MG63 (cell line): ENCODE data around the gene COL9A3. TPM values are rescaled to one million over a fixed set of nuclear protein-coding genes. Genes with fewer than 3 reads are reported as not detected.

Experiments
- DNase-seq: peaks from one replicate; pipeline ENCODE4 v3.0.0-alpha.2; 2020
- H3K27me3 ChIP-seq: fragments of 250-450 bp; sonication (Bioruptor Pico); 2 replicates; pipeline ENCODE4 v1.5.1; 2020; ENCODE audit warnings: mild to moderate bottlenecking, moderate library complexity
- H3K36me3 ChIP-seq: fragments of 250-450 bp; sonication (Bioruptor Pico); 2 replicates; pipeline ENCODE4 v1.5.1; 2020; ENCODE audit warnings: mild to moderate bottlenecking, moderate library complexity
- H3K4me3 ChIP-seq: fragments of 250-450 bp; sonication (Bioruptor Pico); 2 replicates; pipeline ENCODE4 v1.5.1; 2020; ENCODE audit warnings: mild to moderate bottlenecking, moderate library complexity
- H3K9me3 ChIP-seq: fragments of 250-450 bp; sonication (Bioruptor Pico); 2 replicates; pipeline ENCODE4 v1.5.1; 2020; ENCODE audit warnings: mild to moderate bottlenecking, moderate library complexity
- total RNA-seq: library from RNA; depleted of rRNA; stranded (reverse); fragments of >200 nt; shearing (Covaris generic); gene quantifications from 2 replicates; pipeline ENCODE4 v1.2.3, GENCODE V29; 2014; ENCODE audit warnings: low replicate concordance; rRNA removed

COL9A3 gene
- total RNA-seq, 1 experiment from 2014 or later = 2.8 TPM

DNA sequence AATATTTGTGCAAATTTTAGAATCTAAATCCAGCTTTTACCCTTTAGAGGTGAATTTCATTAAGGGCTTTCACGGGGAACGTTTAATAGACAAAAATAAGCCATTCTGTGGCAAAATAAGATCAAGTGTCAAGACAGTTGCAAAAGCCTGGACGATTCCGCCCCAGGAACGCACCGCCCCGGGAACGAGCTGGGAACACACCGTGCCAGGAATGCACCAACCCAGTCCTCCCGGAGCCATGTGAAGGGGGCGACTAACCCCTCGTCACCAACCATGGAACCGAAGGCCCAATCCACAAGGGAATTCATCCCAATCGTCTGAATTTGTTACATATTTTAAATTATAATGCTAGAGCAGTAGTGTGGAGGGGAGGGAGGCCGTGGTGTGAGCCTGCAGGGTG lies 65.6 kb downstream of the COL9A3 start:
- H3K4me3 ChIP-seq = no peak overlapping the region
- no peak for DNase-seq

DNA sequence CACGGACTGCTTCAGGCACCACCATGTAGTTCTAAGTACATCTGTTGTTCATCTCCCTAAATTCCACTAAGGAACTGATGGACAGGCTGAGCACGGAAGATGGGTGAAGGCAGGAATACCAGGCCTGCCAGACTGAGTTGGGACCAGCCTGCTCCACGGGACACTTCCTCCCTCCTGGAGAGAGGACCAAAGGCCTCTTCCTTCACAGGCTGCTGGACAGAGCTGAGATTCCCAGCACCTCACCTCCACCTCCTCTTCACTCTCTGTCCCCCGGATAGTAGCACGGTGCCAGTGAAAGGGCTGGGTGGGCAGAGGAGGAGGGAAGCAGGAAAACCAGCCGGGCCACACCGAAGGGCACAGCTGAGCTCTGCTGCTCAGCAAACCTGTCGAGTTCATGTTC lies 67.7 kb downstream of the COL9A3 start:
- H3K27me3 ChIP-seq = no peaks in the 10 kb centered on the region
- no peaks in the 10 kb centered on the region for H3K9me3 ChIP-seq
- no peak overlapping the region for H3K4me3 ChIP-seq
- no peak for DNase-seq
- peaks cover 62% of the 10 kb centered on the region for H3K36me3 ChIP-seq

More for the DNA sequence above, 65.6 kb downstream of the COL9A3 start:
- no peaks in the 10 kb centered on the region for H3K27me3 ChIP-seq
- H3K36me3 ChIP-seq = peaks cover 41% of the 10 kb centered on the region
- H3K9me3 ChIP-seq = no peaks in the 10 kb centered on the region

DNA sequence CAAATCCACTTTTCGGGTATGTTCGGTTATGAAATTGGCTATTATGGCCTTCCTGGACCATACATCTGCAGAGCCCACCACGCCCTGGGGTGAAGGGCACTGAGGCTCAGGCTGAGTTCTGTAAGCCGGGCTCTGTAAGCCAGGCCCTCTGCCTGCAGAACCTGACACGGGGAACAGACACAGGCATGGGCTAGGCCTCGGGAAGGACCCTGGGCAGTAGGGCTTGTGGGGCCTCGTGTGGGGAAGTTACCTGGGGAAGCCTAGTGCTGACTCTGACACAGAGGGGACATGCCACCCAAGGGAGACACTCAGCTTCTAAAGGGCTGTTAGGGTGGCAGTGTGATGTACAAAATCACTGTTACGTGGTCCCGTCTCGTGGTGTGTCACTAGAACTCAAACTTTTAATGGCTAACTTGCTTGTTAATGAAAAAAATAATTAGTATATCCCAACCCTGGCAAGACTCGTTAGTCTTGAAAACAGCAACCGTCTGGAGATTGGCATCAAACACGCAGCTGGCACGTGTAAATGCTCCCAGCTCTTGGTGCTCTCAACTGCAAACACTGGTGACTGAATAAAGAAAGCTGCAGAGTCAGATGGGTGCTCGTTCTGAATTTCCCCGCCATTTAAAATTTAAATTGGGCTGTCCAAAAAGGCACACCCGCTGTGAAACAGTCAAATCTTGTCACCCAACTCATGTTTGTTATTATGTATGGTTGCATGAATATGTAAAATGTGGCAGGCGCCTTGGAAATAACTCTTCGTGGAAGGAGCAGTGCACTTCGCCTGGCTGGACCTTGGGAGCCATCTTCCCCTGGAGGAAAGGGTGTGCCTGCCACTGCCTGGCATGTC lies 68.4 kb downstream of the COL9A3 start:
- Histone ChIP-seq H3K9me3 (no peaks in the 10 kb centered on the region), H3K36me3 (peaks cover 62% of the 10 kb centered on the region), H3K27me3 (no peaks in the 10 kb centered on the region), H3K4me3 (no peak overlapping the region)
- DNase-seq = no peak

DNA sequence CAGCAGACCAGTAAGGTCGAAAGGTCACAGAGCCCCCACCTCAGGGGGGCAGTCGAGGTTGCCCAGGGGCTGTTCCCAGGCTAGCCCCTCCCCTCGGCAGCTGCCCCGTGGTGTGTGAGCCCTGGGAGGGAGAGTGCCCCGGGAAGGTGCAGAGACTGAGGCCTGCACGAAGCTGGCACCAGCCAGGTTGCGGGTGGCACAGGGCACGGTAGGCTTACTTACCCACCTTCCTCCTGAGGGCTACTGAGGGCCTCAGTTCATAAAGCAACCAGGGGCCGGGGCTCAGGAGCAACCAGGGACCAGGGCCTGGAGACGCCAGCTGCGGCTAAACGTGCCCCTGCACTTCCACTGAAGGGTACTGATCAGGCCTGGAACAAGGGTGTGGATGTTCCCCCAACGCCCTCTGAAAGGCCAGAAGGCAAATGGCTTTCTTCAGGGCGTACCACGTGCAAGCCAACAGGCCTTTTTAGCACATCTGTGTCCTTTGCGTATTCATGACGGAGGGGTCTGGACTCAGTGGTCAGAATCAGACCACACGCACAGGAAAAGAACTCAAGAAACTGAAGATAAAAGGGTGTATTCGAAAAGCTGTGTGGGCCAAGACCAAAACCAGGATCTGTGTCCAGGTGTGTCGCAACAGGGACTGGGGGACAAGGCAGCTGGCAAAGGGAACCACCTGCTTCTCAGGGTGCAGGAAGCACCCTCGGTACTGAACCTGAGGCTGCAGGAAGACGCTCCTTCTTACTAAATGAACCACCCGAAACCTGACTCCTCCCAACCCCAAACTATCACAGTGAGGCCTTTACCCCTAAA lies 69.3 kb downstream of the COL9A3 start:
- DNase-seq = no peak
- H3K36me3 ChIP-seq = peaks cover 62% of the 10 kb centered on the region
- H3K27me3 ChIP-seq = no peaks in the 10 kb centered on the region
- no peak overlapping the region for H3K4me3 ChIP-seq
- H3K9me3 ChIP-seq = no peaks in the 10 kb centered on the region

DNA sequence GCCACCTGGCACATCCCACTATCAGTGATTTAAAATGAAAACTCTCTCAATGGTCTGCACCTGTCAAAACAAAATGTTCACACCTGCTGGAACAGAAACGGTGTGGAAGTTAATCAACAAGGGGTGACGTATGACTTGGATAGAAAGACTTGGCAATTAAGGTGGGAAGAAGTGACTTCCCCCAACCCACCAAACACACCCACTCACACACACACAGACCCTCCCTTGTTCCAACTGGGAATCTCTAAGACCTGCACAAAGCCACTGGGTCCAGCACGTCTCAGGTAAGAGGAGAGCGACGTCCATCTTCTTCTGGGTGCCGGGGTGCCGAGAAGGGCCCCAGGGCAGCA lies 69.8 kb downstream of the COL9A3 start:
- Histone ChIP-seq H3K4me3 (no peak overlapping the region), H3K36me3 (peaks cover 63% of the 10 kb centered on the region), H3K27me3 (no peaks in the 10 kb centered on the region), H3K9me3 (no peaks in the 10 kb centered on the region)
- no peak for DNase-seq

DNA sequence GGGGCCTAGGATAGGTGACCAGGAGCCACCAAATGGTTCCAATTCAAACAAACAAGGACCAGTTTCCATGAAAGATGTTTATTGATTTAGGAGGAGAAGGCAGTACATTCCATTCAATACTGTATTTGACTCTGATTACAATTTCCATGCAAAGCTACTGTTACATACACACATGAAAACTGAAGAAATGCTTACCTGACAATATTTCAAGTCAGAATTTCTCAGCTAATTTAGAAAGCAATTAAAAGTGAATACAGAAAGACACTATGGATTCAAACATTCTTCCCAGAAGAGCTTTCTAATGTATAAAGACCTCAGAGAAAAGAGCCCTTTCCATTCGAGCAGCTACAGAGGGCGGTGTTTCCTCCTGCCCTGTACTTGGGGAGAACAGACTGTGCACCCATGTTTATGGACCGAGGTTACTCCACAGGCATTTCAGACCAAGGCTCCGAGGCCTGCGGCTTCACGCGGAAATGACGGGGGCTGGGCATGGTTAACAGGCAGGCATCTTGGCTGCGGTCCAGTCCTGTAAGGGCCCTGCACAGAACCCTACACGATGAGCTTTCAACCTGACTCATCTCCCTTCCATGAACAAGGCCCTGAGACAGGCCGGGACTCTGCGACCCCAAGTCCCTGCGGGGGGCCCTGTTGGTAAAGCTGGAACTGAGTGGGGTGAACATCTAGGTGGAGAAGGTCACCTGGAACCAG lies 70.5 kb downstream of the COL9A3 start:
- Histone ChIP-seq H3K27me3 (no peaks in the 10 kb centered on the region), H3K4me3 (no peak overlapping the region), H3K9me3 (no peaks in the 10 kb centered on the region), H3K36me3 (peaks cover 69% of the 10 kb centered on the region)
- DNase-seq = no peak

DNA sequence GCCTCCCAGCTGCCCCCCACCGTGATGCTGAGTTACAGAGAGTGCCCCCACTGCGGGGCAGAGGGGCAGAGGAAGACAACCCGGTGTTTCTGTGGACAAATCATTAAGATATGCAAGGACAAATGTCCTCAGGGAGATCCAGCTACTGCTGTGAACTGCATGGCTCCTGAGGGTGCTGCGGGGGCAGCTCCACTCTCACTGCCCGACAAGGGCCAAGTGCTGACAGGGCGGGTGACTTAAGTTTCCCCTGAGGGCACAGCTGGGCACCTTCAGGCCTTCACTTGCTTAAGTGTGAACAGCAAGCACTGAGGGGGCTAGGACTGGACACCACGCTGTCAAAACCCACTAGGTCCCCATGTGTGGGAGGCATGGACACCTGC lies 71.0 kb downstream of the COL9A3 start:
- Histone ChIP-seq H3K4me3 (no peak overlapping the region), H3K9me3 (no peaks in the 10 kb centered on the region), H3K36me3 (peaks cover 75% of the 10 kb centered on the region), H3K27me3 (no peaks in the 10 kb centered on the region)
- DNase-seq = no peak

DNA sequence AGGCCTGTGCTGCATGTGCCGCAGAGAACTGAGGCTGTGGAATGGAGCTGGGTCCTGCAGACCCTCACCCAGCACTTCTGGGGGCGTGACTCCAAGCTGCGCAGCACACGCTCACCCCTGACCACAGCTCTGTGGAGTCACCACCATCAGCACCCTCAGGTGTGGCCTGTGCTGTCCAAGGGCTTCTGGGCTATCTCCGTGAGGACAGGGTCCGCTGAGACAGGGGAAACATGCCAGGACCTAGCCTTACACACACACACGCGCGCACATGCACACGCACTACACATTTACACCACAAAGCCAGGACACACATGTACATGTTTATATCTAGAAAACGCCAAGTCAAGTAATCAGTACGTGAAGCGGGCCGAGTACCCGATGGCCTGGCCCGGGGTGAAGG lies 71.6 kb downstream of the COL9A3 start:
- peaks cover 80% of the 10 kb centered on the region for H3K36me3 ChIP-seq
- no peak for DNase-seq

DNA sequence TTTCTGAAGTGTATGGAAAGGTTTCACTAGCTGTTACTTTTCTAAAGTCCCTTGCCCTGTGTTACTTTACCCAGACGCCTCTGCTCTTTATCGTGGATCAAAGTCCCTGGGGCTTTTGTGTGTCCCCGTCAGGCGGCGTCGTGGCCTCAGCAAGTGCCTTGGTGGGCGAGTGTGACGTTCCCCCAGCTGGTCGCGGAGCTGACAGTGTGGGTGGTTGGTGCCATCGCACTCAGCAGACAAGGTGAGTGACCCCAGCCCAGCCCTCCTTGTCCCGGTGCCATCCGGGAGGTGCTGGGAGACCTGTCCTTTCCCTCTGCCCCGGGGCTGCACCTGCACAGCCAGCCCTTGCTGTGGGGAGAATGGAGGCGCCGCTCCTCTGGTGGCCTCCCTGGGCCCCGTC lies 72.1 kb downstream of the COL9A3 start:
- no peaks in the 10 kb centered on the region for H3K9me3 ChIP-seq
- no peak overlapping the region for H3K4me3 ChIP-seq
- no peak for DNase-seq
- H3K27me3 ChIP-seq = no peaks in the 10 kb centered on the region
- H3K36me3 ChIP-seq = peaks cover 85% of the 10 kb centered on the region

More for the DNA sequence above, 71.6 kb downstream of the COL9A3 start:
- Histone ChIP-seq H3K27me3 (no peaks in the 10 kb centered on the region), H3K4me3 (no peak overlapping the region), H3K9me3 (no peaks in the 10 kb centered on the region)

DNA sequence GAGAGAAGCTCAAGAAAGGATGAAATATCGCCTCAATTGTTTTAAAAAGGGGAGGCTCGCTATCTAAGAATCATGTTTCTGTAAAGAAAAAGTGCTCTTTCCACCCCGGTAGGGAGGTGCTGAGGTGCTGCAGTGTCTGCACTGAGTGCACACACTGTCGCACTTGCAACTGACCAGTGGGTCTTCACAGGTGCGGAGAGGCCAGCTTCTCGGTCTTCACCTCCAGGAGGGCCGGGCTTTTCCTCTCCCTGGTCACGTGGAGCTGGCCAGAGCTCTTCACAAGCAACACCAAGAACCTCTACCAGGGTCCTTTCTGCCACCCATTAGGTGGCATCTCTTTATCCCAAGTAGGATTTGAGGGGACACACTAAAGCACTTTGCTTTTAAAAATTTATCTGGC lies 72.6 kb downstream of the COL9A3 start:
- peaks cover 90% of the 10 kb centered on the region for H3K36me3 ChIP-seq
- no peak for DNase-seq
- no peaks in the 10 kb centered on the region for H3K9me3 ChIP-seq
- no peak overlapping the region for H3K4me3 ChIP-seq
- H3K27me3 ChIP-seq = no peaks in the 10 kb centered on the region

DNA sequence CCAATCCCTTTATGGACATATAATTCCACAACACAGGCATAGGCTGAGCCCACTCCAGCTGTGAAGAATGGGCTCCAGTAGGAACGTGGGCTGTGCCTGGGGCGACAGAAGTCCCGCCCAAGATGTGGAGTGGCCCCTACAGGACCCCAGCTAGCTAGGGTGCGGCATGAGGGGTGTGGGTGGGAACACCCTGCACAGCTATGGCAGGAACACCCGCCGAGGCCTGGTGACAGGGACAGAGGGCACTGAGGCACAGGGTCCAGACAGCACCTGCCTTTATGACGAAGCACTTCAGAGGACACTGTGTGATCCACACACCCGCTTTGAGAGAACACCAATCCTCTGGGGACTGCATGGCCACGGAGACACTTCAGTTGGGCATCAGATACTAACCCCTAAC lies 73.0 kb downstream of the COL9A3 start:
- no peak for DNase-seq
- Histone ChIP-seq H3K4me3 (no peak overlapping the region), H3K36me3 (peaks cover 95% of the 10 kb centered on the region), H3K9me3 (no peaks in the 10 kb centered on the region), H3K27me3 (no peaks in the 10 kb centered on the region)

DNA sequence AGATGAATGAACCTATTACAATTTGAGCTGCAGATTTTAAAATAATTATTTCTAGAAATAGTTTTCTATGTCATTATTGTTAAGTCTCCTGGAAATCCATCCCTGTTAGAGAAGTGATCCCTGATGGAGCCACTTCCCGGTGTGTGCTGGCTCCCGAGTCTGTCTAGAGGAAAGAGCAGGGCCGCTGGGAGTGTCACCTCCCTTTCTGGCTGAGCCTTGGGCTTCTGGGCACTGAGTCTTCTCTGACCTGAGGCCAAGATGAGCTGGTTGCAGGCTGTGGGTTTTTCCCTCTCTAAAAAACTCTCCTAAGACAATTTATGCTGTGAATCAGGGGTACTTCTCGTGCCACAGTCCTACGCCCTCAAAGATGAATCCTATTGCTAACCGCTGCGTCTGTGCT lies 73.6 kb downstream of the COL9A3 start:
- Histone ChIP-seq H3K27me3 (no peaks in the 10 kb centered on the region), H3K4me3 (no peak overlapping the region), H3K9me3 (no peaks in the 10 kb centered on the region), H3K36me3 (peaks cover 100% of the 10 kb centered on the region)
- no peak for DNase-seq

Other genes with a start within 250 kb of the COL9A3 start
- 10.7 and 23.0 TPM in 2 replicates for gene SLCO4A1, start 174.5 kb upstream of the COL9A3 start, total RNA-seq
- 0.40 TPM in 1 of 2 replicates, not detected in the other for gene NTSR1, start 108.2 kb upstream of the COL9A3 start, total RNA-seq
- 52.1 and 63.5 TPM in 2 replicates for gene MRGBP, start 20.6 kb upstream of the COL9A3 start, total RNA-seq
- gene OGFR, start 12.2 kb upstream of the COL9A3 start, total RNA-seq = 67.7 and 72.3 TPM in 2 replicates
- gene TCFL5, start 44.8 kb downstream of the COL9A3 start, total RNA-seq = 16.0 and 25.4 TPM in 2 replicates
- 20.0 and 21.2 TPM in 2 replicates for gene DIDO1, start 109.5 kb downstream of the COL9A3 start, total RNA-seq
- gene GID8, start 121.1 kb downstream of the COL9A3 start, total RNA-seq = 36.6 and 42.1 TPM in 2 replicates
- gene SLC17A9, start 135.7 kb downstream of the COL9A3 start, total RNA-seq = not detected in 2 replicates
- not detected in 2 replicates for gene BHLHE23, start 189.9 kb downstream of the COL9A3 start, total RNA-seq